NCI-H2107 treated with DMSO at 0.1 percent for 48 hours (cell line): Measurements from ENCODE around the gene LRCOL1.

ENCODE experiments used
- DNase-seq: peaks from one replicate; lab custom pipeline; 2025; ENCODE audit not compliant: unreplicated experiment; lab: John Stamatoyannopoulos, UW

LRCOL1 gene

DNA sequence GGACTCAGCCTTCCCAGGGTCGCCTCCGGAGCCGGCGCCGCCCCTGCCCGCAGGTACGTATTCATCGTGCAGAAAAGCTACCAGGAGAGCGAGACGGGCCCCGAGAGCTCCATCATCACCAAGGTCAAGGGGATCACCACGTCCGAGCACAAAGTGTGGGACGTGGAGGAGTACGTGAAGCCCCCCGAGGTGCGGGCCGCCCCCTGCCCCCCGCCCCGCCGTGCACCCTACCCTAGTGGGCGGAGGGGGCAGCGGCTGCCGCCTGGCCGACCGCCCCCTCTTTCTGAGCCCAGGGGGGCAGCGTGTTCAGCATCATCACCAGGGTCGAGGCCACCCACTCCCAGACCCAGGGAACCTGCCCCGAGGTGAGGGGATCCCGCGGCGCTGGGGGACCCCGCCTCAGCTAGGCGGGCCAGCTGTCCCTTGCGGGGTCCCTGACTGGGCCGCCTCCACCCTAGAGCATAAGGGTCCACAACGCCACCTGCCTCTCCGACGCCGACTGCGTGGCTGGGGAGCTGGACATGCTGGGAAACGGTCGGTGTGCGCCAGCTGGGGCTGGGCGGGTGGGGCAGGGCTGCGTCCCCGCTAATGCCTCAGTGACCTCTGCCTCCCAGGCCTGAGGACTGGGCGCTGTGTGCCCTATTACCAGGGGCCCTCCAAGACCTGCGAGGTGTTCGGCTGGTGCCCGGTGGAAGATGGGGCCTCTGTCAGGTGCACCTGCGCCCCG is 9.2 kb upstream of the LRCOL1 start:
- DNase-seq: no peak

GRCh38 chr12:132619071-132619385 is 8.6 kb upstream of the LRCOL1 start:
- DNase-seq: no peak

GRCh38 chr12:132618683-132619043 is 8.3 kb upstream of the LRCOL1 start, which contains the start of gene P2RX2:
Gene P2RX2, plus strand, starts transcription at chr12:132618776. Its CDS starts 41 bp downstream, at chr12:132618817.
- no peak for DNase-seq

DNA sequence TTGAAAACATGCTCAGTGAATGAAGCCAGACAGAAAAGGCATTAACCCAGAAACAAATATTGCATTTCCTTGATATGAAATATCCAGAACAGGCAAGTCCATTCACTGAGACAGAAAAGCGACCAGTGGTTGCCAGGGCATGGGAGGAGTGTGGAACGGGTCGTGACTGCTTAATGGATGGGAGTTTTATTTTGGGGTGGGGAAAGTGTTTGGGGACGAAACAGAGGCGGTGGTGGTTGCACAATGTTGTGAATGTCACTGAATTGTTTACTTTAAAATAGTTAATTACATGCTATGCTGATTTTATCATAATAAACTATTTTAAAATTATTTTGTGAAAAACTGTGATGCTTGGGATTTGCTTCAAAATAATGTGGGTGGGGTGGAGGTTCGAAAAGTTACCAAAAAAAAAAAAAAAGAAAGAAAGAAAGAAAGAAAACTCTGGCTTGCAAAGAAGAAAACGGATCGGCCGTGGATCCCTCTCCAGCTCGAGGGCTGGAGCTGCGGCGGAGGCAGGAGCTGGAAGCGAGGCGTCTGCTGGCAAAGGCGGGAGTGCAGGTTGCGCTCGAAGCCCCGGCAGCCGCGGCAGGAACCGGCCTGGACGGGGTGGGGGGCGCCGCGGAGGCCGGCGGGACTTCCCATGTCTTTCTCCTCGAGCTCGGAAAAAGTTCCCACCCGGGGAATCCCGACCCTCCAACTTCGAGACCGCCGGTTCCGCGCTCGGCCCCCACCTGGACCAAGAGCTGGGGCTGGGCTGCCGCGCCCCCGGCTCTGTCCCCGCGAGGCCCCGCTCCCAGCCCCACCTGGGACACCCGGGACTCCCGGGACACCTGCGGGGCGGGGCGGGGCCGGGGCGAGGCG is 7.7 kb upstream of the LRCOL1 start:
- DNase-seq: no peak

DNA sequence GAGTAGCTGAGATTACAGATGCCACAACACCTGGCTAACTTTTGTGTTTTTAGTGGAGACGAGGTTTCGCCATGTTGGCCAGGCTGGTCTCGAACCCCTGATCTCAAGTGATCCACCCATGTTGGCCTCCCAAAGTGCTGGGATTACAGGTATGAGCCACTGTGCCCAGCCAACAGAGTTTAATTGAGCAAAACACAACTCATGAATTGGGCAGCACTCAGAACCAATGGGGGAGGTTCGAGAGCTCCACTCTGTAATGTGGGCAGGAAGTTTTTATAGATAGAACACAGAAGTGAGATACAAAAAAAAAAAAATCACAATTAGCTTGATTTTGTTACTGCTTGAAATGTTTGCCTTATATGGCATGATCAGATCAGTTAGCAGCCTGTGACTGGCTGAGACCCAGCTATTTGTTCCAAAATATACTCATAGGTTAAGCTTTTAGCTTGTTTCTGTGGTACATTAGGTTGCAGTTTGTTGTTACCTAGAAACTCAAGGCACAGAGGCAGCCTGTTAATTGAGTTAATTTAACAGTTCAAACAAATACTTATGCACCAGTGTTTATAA is 6.8 kb upstream of the LRCOL1 start:
- DNase-seq: no peak

- no peak for DNase-seq
These were observed 5.2 kb upstream of the LRCOL1 start for GRCh38 chr12:132615579-132616038.

DNA sequence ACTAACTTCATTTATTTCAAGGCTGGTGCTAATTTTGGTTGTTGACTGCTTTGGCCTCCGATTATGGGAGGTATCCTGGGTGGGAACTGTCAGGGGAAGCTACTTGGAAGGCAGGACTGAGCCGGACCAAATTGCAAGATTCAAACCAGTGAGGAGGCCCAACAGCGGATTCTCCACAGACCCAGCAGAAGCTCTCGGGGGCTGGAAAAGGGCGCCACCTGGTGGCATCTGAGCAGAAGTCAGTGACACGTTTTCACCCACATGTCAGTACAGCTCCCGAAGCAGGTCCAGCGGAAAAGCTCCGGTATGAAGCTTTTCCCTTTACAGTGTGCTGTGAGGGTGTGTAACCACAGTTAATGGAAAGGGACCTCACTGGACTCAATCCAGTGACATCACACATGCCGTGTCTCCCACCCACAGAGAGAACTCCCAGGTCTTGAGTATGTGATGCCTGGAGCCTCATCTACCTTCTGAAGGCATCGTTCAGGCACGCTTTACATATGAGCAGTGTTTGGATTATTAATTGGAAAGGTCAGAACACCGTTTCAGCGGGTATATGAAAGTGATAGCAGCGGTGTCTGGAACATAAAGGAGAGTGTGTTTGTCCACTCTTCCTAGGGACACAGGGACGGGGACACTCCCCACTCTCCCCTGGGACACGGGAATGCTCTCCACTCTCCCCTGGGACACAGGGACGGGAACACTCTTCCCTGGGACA is 4.6 kb upstream of the LRCOL1 start:
- DNase-seq: peak; percentile 63

- no peak for DNase-seq
These were observed 3.6 kb upstream of the LRCOL1 start for GRCh38 chr12:132614029-132614428.

GRCh38 chr12:132611620-132612019 is 1.2 kb upstream of the LRCOL1 start:
- no peak for DNase-seq

DNA sequence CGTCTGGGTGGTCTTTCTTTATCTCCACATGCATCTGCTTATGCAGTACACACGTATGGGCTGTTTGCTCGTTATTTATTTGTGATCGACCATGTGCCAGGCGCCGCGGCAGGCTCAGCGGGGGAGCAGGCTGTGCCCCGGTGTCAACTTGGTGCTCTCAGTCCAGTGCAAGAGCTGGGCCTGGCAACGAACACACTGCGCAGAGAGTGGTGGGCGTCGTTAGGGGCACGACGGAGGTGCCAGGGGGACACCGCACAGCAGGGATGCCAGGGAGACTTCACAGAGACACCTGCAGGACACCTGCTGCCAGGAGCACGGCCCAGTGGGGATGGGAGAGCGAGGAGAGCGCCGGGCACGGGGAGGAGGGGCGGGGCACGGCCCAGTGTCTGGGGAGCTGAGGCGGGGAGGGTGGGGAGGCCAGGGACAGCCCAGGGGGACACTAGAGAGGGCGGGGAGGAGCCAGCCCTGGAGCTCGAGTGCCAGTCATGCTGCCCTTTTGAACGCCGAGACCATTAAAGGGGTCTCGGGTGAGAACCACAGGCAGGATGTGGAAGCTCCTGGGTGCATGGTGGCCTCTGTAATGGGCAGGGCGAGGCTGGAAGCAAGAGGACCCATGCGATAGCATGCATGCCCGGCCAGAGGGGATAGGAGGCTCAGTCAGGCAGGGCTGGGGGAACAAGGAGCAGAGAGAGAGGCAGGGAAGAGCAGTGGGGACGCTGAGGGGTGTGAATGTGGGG is 652 bp upstream of the LRCOL1 start:
- no peak for DNase-seq

GRCh38 chr12:132608231-132609171 is 1.9 kb downstream of the LRCOL1 start:
- DNase-seq: no peak

GRCh38 chr12:132606927-132607326 is 3.5 kb downstream of the LRCOL1 start:
- DNase-seq: no peak

DNA sequence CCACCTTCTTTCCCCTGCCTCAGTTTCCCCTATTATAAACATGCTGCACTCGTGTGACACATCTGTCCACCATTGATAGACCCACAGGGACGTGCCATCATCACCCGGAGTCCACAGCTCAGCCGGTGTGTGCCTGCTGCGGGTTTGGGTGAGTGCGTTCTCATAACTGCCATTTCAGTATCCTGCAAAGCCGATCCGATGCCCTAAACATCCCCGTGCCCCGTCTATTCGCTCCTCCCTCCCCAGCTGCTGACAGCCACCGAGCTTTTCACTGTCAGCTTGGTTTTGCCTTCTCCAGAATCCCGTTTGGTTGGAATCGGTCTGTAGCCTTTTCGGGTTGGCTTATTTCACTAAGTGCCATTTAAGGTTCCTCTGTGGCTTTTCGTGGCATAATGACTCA is 3.9 kb downstream of the LRCOL1 start:
- DNase-seq: no peak

DNA sequence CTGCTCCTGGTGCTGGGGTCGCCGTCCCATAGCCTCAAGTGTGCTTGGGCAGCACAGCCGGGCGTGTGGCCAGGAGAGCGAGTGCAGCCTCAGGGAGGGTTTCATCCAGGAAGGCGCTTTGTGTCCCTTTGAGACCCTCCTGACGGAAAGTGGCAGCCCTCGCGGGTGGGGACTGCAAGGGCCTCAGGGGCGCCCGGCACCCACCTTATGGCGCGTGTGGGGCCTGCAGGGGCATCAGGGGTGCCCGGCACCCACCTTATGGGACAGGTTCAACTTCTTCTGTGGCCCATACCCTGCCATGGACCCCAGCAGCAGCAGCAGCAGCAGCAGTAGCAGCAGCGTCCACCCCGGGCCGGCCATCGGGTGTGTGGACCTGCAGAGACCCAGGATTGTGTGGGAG is 4.5 kb downstream of the LRCOL1 start:
- no peak for DNase-seq

DNA sequence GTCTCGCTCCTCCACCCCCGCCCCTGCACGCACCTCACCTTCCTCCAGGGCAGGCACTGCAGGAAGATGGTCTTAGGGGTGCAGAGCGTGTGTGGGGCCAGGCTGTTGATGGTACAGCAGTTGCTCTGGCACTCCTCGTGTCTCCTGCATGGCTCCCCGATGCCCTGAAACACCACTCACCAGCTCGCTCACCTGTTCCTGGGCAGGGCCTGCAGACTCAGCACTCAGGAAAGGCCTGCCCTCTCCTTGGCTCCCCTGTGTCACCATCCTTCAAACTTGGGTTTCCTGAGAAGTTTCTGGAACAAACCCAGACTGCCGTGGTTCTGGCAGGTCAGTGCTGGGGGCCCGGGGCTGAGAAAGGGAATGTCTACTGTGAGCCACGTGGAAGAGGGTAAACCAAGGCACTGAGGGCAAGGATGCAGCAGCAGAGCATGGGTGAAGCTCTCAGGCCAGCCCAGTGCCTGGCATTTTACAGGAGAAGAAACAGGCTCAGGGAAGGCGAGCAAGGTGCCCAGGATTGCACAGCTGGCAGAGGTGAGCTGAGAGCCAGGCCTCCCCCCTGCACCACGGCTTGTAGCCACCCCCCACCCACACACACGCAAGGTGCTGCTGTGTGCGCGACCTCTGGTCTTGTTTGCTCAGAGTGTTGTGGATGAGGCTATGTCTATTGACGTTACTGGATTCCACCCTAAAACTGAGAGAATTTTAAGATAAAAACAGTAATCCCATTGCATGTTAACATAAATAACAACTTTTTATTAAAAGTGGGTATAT is 5.5 kb downstream of the LRCOL1 start:
- DNase-seq: no peak

DNA sequence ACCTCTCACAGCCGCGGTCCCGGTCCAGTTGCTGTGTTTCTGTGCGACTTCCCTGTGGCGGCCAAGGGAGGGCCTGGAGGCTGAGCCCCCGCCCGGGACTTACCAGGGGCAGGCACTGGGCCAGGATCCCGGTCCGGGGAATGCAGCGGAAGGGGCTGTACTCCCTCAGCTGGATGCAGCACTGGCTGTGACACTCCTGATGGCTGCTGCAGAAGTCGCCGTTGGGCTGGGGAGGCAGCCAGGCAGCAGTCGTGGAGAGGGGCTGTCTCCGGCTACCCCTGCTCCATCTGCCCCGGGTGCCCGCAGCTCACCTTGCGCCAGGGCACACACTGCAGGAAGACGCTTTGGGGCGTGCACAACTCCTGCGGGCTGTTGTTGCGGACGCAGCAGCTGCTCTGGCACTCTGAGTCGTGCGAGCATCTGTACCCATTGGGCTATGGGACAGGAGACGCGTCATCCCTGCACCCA is 6.2 kb downstream of the LRCOL1 start:
- no peak for DNase-seq

DNA sequence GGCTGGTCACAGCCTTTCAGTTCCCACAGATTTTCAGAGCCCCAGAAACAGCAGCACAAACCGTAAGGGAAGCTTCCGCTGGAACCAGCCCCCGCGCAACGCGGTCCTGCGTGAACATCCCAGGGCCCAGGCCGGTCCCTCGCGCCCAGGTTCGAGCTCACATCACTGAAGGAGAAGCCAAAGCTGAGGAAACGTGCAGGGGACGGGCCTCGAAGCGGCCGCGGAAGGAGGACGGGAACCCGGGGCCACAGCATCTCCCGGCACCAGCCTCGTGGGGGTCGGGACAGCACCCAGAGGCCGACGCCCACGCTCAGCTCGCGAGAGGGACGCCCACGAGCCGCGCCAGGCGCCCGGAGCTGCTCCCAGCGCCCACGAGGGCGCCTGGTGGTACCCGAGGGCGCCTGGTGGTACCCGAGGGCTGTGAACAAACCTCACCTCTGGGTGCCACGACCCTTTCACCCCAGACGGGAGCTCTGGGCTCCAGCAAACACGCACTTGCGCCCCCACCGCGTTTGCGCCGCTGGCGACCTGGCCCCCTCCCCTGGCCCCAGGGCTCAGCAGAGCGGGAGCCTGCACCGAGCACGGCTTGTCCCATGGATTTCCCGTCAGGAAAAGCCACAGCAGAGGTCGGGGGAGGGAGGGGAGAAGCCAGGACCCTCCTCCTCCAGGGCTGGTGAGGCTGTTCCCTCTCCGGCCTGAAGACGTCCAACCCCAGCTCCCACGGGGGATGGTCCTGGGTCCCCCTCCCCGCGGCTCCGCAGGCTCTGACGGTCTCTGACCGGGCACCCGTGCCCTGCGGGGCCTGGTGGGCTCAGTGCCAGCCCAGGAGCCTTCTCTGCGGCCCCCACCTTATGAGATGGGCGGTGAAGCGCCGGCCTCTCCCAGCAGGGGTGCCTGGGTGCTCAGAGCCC is 6.9 kb downstream of the LRCOL1 start:
- DNase-seq: no peak
